GM10266 (cell line): ENCODE measurements around the gene HDAC4.

Experiments used
- DNase-seq: peaks from one replicate; pipeline ENCODE4 v3.0.0; 2012; ENCODE audit errors: extremely low spot score
- CTCF ChIP-seq: IDR thresholded peaks from 2 replicates; pipeline ENCODE4 v1.5.1; 2012; ENCODE audit warnings: mild to moderate bottlenecking, low read depth; ENCODE audit not compliant: control insufficient read depth, insufficient read depth; ENCODE audit errors: missing control alignments

HDAC4 gene

DNA sequence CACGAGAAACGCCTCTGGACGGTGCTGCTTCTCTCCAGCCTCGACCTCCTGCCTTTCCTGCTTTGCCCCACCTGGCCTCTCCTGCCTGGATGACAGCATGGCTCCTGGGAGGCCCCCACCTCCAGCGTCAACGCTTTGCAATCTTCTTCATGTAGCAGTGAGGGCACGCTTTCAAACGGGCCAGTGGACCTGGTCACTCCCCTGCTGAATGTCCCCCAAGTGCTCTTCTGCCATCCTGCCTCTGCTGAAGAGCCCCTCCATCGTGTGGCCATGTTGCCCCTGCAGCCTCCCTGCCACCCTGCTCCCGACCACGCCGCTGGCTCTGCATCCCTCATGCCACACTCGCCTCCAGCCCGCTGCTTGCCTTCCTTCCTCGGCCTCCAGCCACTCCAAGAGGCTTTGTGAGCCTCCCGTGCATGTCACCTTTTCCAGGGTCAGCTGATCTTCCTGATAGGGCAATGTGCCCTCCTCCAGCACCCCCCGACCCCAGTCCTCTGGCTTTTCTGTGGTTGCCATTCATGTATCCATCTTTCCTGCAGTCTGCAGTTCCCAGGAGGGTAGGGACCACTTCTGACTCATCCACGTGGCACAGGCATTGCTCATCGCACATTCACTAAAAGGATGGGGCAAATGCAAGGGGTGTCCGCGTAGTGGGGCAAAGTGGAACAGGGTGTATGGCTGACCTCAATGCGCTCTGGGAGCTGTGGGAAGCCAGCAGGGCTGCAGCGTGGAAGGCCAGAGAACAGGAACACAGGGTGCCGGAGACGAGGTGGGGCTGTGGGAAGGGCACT is 284.2 kb downstream of the HDAC4 start:
- DNase-seq = no peak
- no peak for TF ChIP-seq CTCF

DNA sequence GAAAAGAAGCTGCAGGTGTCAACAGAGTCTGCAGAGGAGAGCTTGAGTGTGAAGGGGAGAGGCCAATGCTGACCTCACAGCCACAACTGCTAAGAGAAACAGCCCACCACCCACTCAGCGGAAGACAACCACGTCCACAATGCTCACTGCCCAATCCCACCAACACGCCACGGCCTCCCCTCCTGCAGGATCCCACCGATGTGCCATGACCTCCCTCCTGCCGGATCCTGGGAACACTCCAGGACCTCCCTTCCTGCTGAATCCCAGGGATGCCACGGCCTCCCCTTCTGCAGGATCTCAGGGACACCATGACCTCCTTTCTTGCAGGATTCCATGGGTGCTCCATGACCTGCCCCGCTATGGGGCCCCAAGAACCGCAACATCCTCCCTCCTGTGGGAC is 285.2 kb downstream of the HDAC4 start:
- no peak for TF ChIP-seq CTCF
- no peak for DNase-seq

DNA sequence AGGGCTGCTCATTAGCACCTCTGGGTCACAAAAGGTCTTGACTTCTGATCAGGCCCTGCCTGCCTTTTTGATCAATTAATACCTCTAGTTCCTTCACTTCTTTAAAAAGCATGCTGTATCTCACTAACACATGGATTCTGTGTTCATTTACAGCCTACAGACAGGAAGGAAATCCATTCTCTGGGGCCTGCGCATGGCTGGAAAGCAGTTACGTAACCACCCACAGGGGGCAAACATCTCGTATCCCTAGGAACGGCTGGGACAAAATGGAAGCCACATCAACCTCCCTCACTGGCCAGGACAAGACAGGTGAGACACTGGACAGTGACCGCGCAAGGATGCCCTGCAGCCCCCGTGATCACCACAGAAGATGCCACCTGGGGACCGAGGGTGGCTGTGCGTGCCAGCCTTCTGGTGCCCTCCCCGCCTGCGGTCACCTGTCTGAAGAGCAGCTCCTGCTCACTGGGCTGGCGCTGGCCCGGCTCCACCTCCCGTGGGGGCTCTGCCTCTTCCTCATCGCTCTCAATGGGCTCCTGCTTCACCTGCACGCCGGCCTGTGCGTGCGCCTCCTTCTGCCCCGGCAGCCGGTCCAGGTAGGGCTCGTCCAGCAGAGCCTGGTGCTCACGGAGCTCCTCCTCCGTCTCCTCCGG is 286.1 kb downstream of the HDAC4 start:
- DNase-seq = no peak
- TF ChIP-seq CTCF = no peak

DNA sequence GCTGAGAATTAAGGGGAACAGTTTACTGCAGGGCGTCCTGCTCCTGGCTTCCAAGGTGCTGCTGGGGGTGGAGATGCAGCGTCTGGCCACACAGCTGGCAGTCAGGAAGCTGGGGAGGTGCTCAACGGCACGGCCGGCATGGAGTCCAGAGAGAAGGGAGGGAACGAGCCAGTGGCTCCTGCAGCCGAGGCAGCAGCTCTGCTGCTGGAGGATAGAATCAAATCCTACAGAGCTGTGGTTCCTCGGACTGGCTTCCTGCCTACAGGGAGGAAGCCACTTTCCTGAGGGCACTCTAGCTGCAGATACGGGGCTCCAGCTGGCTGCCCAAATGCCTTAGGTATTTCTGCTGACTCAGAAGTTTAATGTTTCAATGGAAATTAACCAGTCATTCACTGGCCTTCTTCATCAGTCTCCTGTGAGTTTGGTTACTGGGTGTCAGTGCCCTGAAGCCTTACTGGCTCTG is 286.7 kb downstream of the HDAC4 start:
- no peak for DNase-seq
- TF ChIP-seq CTCF = no peak

GRCh38 chr2:239113615-239114014 is 287.2 kb downstream of the HDAC4 start:
- TF ChIP-seq CTCF = no peak
- DNase-seq = no peak

GRCh38 chr2:239113171-239113570 is 287.6 kb downstream of the HDAC4 start:
- no peak for TF ChIP-seq CTCF
- no peak for DNase-seq
